Tibial nerve (tissue), 3 donors: ENCODE results near the gene NID1.

Experiments
- POLR2A ChIP-seq, 2 donors: fragments of 450-650 bp; IDR thresholded peaks; one replicate each; pipeline ENCODE4 v1.6.1; 2017; ENCODE audit warnings: antibody characterized with exemption in 2 of 2, mild to moderate bottlenecking in 2 of 2, moderate library complexity in 2 of 2
- TF ChIP-seq, protein P1 (sequence below), 5 experiments: fragments of 200-600 bp in 3 of 5; fragments of 450-650 bp in 2 of 5; sonication (generic) in 3 of 5; IDR thresholded peaks; one replicate each; pipeline ENCODE4 v1.5.1; 2016 to 2019; ENCODE audit warnings: antibody characterized with exemption in 5 of 5, mild to moderate bottlenecking in 3 of 5, moderate library complexity in 2 of 5

- TF ChIP-seq, protein P1, sequence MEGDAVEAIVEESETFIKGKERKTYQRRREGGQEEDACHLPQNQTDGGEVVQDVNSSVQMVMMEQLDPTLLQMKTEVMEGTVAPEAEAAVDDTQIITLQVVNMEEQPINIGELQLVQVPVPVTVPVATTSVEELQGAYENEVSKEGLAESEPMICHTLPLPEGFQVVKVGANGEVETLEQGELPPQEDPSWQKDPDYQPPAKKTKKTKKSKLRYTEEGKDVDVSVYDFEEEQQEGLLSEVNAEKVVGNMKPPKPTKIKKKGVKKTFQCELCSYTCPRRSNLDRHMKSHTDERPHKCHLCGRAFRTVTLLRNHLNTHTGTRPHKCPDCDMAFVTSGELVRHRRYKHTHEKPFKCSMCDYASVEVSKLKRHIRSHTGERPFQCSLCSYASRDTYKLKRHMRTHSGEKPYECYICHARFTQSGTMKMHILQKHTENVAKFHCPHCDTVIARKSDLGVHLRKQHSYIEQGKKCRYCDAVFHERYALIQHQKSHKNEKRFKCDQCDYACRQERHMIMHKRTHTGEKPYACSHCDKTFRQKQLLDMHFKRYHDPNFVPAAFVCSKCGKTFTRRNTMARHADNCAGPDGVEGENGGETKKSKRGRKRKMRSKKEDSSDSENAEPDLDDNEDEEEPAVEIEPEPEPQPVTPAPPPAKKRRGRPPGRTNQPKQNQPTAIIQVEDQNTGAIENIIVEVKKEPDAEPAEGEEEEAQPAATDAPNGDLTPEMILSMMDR (IDR thresholded peaks at IDR 0.05): no peak
- no peak for TF ChIP-seq POLR2A (IDR thresholded peaks at IDR 0.05)
Measured at GRCh38 chr1:236038034-236038433, 26.9 kb downstream of the NID1 start.
